Progenitor cell of endocrine pancreas (in vitro differentiated cells): ENCODE data around the gene BMPER. TPM values are rescaled to one million over a fixed set of nuclear protein-coding genes. Genes with fewer than 3 reads are reported as not detected.

ENCODE experiments used
- DNase-seq: peaks from one replicate; pipeline ENCODE4 v3.0.0; 2021; ENCODE audit warnings: low spot score; ENCODE audit not compliant: unreplicated experiment
- H3K27ac Mint-ChIP-seq: 2 replicates; pipeline ENCODE4 v1.8.0; 2021; ENCODE audit warnings: mild to moderate bottlenecking, moderate library complexity, mixed read lengths
- H3K27me3 Mint-ChIP-seq: 2 replicates; pipeline ENCODE4 v1.8.0; 2021; ENCODE audit warnings: mixed read lengths
- H3K36me3 Mint-ChIP-seq: 2 replicates; pipeline ENCODE4 v1.8.0; 2022; ENCODE audit warnings: mixed read lengths; ENCODE audit not compliant: insufficient read depth
- H3K4me1 Mint-ChIP-seq: 2 replicates; pipeline ENCODE4 v1.8.0; 2021; ENCODE audit warnings: low read depth, mixed read lengths
- H3K4me3 Mint-ChIP-seq: 2 replicates; pipeline ENCODE4 v1.8.0; 2021; ENCODE audit warnings: low read depth, mild to moderate bottlenecking, moderate library complexity, mixed read lengths
- H3K9me3 Mint-ChIP-seq: 2 replicates; pipeline ENCODE4 v1.8.0; 2021; ENCODE audit warnings: low read depth, mixed read lengths
- CTCF ChIP-seq: fragments of 200-600 bp; sonication (generic); IDR thresholded peaks from one replicate; pipeline ENCODE4 v1.5.0; 2021; ENCODE audit warnings: antibody characterized with exemption, mild to moderate bottlenecking; ENCODE audit not compliant: unreplicated experiment
- total RNA-seq: library from RNA; stranded (reverse); gene quantifications from 2 replicates; pipeline ENCODE4 v1.2.1, GENCODE V29; 2021

Gene BMPER
- total RNA-seq, 1 donor from 2014 or later = 0.36 TPM

DNA sequence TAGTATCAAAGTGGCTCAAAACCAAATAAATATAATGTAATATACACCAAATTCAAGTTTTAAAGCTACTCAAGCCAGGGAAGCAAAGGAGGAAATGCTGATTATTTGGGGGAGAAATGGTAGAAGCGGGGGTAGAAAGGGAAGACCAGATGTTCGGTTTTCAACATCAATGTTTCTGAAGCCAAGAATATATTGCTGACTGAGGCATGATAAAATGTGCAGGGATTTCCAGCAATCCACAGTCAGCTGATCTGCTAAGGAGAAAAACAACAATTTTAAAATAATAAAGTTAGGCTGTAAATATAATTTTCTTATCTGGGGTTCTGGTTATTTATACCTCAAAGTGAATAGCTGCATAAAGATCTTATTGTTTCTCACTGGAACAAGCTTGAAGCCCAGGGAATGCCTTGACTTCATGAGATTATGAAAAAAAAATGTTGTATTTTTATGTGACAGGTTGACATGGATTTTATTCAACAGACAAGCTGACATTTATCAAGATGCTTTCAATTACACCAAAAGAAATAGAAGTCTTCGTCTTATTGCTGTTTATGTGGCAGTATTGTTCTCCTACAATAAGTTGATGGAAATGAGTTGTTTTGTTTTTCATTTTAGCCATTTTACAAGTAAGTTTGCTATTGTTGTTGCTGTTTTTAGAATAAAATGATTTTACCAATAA is 28.6 kb upstream of the BMPER start:
- no peaks in the 10 kb centered on the region for H3K36me3 Mint-ChIP-seq
- H3K4me1 Mint-ChIP-seq = no peaks in the 10 kb centered on the region
- TF ChIP-seq CTCF = no peak
- no peak for DNase-seq
- H3K27ac Mint-ChIP-seq = no peak overlapping the region
- no peak overlapping the region for H3K4me3 Mint-ChIP-seq
- no peaks in the 10 kb centered on the region for H3K9me3 Mint-ChIP-seq
- H3K27me3 Mint-ChIP-seq = peaks cover 28% of the 10 kb centered on the region

DNA sequence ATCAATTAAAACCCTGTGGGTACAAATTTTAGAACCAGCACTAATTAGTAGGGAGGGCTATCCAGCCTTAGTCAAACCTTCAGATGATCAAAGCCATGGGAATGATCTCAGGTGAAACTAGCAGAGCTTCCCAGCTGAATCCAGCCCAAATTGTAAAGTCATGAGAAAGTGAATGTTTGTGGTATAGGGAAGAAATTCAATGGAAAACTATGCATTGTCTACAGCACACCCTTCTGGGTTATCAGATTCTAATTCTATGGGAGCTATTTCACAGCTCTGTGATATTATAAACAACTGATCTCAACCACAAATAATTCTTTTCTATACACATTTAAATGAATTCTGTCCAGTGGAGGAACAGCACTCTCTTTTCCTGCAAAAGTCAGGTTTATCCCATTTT is 24.6 kb upstream of the BMPER start:
- Mint-ChIP-seq H3K9me3 (no peaks in the 10 kb centered on the region), H3K27me3 (peaks cover 23% of the 10 kb centered on the region), H3K4me1 (peaks cover 1% of the 10 kb centered on the region), H3K36me3 (no peaks in the 10 kb centered on the region), H3K27ac (no peak overlapping the region), H3K4me3 (no peak overlapping the region)
- no peak for DNase-seq
- TF ChIP-seq CTCF = no peak

DNA sequence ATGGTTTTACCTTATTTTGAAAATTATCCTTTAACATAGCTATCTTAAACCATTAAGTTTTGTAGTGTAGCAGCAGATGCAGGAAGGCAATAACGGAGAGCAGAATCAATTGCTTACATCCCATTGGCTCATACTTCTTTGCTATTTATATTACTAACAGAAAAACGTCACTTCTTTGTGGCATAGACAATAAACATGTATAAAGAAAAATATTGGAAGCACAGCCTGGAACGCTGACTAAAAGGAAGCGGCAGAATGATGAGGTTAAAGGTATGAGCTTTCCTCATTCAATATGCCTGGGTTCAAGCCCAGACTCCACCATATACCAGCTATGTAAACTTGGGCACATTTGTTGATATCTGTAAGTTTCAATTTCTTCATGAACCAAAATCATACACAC is 24.0 kb upstream of the BMPER start:
- Mint-ChIP-seq H3K27ac (no peak overlapping the region), H3K4me1 (peaks cover 2% of the 10 kb centered on the region), H3K4me3 (no peak overlapping the region), H3K36me3 (no peaks in the 10 kb centered on the region), H3K27me3 (peaks cover 22% of the 10 kb centered on the region), H3K9me3 (no peaks in the 10 kb centered on the region)
- DNase-seq = no peak
- no peak for TF ChIP-seq CTCF

DNA sequence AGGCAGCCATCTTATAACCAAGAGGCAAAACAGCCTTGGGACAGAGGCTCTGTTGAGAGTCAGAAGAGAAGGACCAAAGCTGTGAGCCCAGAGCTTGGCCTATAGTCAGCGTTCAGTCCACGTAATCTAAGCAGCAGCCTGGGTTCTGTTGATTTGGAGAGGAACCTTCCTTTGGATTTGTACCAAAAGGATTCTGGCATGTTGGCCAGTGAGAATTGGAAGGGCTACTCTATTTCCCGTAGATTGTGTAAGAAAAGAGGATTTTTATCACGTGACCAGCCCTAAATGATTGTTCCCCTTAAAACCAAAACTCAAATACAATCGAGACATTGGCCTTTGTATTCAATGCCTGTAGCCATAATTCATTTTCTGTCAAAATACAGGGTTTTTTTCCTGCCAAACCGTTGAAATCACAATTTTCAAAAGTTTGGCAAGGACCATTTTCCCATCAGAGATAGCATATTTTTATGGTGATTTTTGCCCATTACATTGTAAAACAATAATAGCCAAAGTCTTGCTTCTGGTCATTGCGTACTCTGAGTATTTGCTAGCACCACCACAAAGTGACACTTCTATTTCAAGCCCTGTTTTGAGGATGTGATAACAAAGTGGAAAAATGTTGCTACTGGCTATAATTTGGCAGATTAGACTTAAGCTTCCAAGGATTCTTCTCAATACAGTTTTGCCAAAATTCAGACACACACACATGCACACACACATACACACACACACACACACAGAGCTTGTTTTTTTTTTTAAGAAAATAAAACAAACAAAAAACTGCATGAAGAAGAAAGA is 23.1 kb upstream of the BMPER start:
- Mint-ChIP-seq H3K4me3 (no peak overlapping the region), H3K9me3 (no peaks in the 10 kb centered on the region), H3K27ac (no peak overlapping the region), H3K36me3 (no peaks in the 10 kb centered on the region), H3K27me3 (peaks cover 27% of the 10 kb centered on the region), H3K4me1 (peaks cover 2% of the 10 kb centered on the region)
- TF ChIP-seq CTCF = no peak
- no peak for DNase-seq

DNA sequence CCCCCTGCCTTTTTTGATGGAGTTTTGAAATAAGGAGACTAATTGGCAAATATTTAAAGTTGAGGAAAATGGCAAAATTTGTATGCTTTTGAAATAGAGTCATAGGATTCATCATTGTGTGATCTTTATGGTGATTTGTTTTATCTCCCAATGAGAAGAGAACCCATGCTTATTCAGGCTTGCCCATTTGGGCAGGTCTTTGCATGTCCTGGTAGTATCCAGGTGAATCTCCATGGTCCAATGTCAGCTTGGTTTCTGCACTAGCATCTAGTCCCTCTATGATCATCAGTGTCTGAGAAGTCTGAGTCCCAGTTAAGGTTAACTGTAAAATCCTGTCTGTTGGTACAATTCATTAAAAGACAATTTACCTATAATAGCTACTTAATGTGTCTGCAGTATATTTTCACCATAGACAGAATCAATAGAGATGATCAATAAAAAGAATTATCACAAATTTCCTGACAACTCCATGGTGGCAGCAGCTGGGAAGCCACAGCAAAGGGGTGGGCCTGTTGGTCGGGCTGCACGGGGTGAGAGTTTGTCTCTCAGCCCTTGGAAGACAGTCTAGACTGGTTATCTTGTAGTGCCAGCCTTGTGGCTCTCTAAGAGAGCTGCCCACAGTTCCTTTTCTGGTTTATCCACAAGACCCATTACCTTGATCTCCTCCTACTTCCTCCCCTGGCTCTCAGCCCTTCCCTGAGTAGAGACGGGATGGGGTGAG is 22.2 kb upstream of the BMPER start:
- no peaks in the 10 kb centered on the region for H3K9me3 Mint-ChIP-seq
- no peak for DNase-seq
- no peak overlapping the region for H3K4me3 Mint-ChIP-seq
- no peak overlapping the region for H3K27ac Mint-ChIP-seq
- peaks cover 35% of the 10 kb centered on the region for H3K27me3 Mint-ChIP-seq
- TF ChIP-seq CTCF = no peak
- peaks cover 2% of the 10 kb centered on the region for H3K4me1 Mint-ChIP-seq
- H3K36me3 Mint-ChIP-seq = no peaks in the 10 kb centered on the region
